Keratinocyte (primary cell): Measurements from ENCODE around the gene LZTFL1.

Source experiments
- CTCF ChIP-seq, 3 experiments: IDR thresholded peaks in 1 of 3; conservative IDR thresholded peaks in 1 of 3; optimal IDR thresholded peaks in 1 of 3; 2 replicates in 2 of 3; 3 replicates in 1 of 3; pipeline versions ENCODE3 to v1.5.1; 2011; ENCODE audit warnings: low read length in 3 of 3, mild to moderate bottlenecking in 3 of 3, moderate library complexity in 2 of 3, control low read depth in 1 of 3, inconsistent platforms in 1 of 3; ENCODE audit not compliant: insufficient read depth in 2 of 3; ENCODE audit errors: extremely low read depth in 1 of 3
- EZH2 ChIP-seq: IDR thresholded peaks from one replicate; pipeline ENCODE4 v1.6.1; 2012; ENCODE audit warnings: inconsistent platforms, mild to moderate bottlenecking, low read length, moderate library complexity

- TF ChIP-seq CTCF (optimal IDR thresholded peaks at IDR 0.05 in 1 of 3, IDR thresholded peaks at IDR 0.05 in 1 of 3, conservative IDR thresholded peaks at IDR 0.05 in 1 of 3; ENCODE audit: extremely low read depth in 1 of 3, insufficient read depth in 2 of 3, low read length in 3 of 3) (no peak), EZH2 (no peak)
Measured at GRCh38 chr3:45819543-45819942, 22.4 kb downstream of the LZTFL1 start.
